ENCODE results near the gene SSX2IP. TPM values are rescaled to one million over a fixed set of nuclear protein-coding genes. Genes with fewer than 3 reads are reported as not detected.

SSX2IP gene
- total RNA-seq, 1 experiment from 2014 or later, result 28.0 TPM

GRCh38 chr1:84720221-84720780, 30.0 kb upstream of the SSX2IP start:
- no peaks in the 10 kb centered on the region for H4K20me1 ChIP-seq (ENCODE audit: low read length)
- CTCF ChIA-PET, result no interaction called here
- H3F3A ChIP-seq (ENCODE audit: low read length, unreplicated experiment), result no peaks in the 10 kb centered on the region
- no peaks in the 10 kb centered on the region for H3K9me2 ChIP-seq (replicated peaks; ENCODE audit: low read length)
- no peak overlapping the region for H3K4me2 ChIP-seq (ENCODE audit: low read length)
- TF ChIP-seq EZH2 (IDR thresholded peaks at IDR 0.05; ENCODE audit: low read length, unreplicated experiment) (no peak), CTCF (conservative IDR thresholded peaks at IDR 0.05; ENCODE audit: low read depth, low read length) (no peak), EZH2phosphoT487 (IDR thresholded peaks at IDR 0.05; ENCODE audit: borderline replicate concordance, low read length) (no peak)
- H3K9me3 ChIP-seq (ENCODE audit: low read length), result no peaks in the 10 kb centered on the region
- H2AFZ ChIP-seq (ENCODE audit: low read length), result no peak overlapping the region
- no peak overlapping the region for H3K27ac ChIP-seq (ENCODE audit: low read length)
- intact Hi-C loops (cut with micrococcal nuclease), result no loop called here
- no peaks in the 10 kb centered on the region for H3K79me2 ChIP-seq (ENCODE audit: low read length)
- H3K36me3 ChIP-seq (ENCODE audit: low read depth, low read length), result no peaks in the 10 kb centered on the region
- POLR2A ChIA-PET (ENCODE audit: unreplicated experiment), result no interaction called here
- H3K27me3 ChIP-seq (ENCODE audit: low read length), result no peaks in the 10 kb centered on the region
- ATAC-seq, result no peak
- H3K4me1 ChIP-seq (ENCODE audit: insufficient read depth, low read length), result no peaks in the 10 kb centered on the region
- no TSS peak for BruUV-seq (replicated peaks)
- no peak overlapping the region for H3K9ac ChIP-seq (ENCODE audit: low read length)
- H3K4me3 ChIP-seq (ENCODE audit: low read length), result no peak overlapping the region
- no peak for DNase-seq

DNA sequence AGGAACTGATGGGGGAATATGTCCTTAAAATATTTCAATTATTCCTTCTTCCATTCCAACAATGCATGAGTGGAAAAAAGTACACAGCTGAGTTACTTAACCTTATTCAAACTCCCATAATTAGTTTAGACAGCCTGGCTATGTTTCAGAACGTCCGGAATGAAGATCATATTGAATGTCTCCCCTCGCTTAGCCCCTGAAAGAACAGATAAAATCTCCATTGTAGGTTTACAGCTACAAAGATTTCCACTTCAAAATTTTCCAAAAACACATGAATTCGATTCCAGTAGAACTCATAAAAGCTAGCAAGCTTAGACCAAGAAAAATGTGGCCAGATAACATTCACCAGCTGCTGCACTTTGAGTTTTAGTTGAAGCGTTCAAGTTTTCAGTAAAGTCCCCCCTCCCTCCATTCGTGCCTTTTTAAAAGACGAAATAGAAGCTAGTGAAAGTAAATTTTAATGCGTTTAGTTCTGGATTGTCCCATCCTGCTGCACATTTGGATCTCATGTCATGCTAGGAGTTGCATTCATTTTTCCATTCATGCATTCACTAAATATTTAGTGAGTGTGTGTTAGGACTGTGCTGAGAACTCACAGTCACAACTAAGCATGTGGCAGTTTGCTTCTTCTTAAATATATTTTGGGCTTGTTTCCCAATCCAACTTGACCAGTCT, 29.4 kb upstream of the SSX2IP start:
- H3K4me3 ChIP-seq (ENCODE audit: low read length), result no peak overlapping the region
- DNase-seq (no peak), ATAC-seq (no peak)
- H3F3A ChIP-seq (ENCODE audit: low read length, unreplicated experiment), result no peaks in the 10 kb centered on the region
- no peak overlapping the region for H3K9ac ChIP-seq (ENCODE audit: low read length)
- H3K4me1 ChIP-seq (ENCODE audit: insufficient read depth, low read length), result no peaks in the 10 kb centered on the region
- no peak for TF ChIP-seq EZH2 (IDR thresholded peaks at IDR 0.05; ENCODE audit: low read length, unreplicated experiment)
- no peak for TF ChIP-seq EZH2phosphoT487 (IDR thresholded peaks at IDR 0.05; ENCODE audit: borderline replicate concordance, low read length)
- no peak for TF ChIP-seq CTCF (conservative IDR thresholded peaks at IDR 0.05; ENCODE audit: low read depth, low read length)
- CTCF ChIA-PET, result no interaction called here
- H3K36me3 ChIP-seq (ENCODE audit: low read depth, low read length), result no peaks in the 10 kb centered on the region
- intact Hi-C loops (cut with micrococcal nuclease), result no loop called here
- no peaks in the 10 kb centered on the region for H4K20me1 ChIP-seq (ENCODE audit: low read length)
- no peak overlapping the region for H3K4me2 ChIP-seq (ENCODE audit: low read length)
- H2AFZ ChIP-seq (ENCODE audit: low read length), result no peak overlapping the region
- H3K9me2 ChIP-seq (replicated peaks; ENCODE audit: low read length), result no peaks in the 10 kb centered on the region
- no peak overlapping the region for H3K27ac ChIP-seq (ENCODE audit: low read length)
- no peaks in the 10 kb centered on the region for H3K79me2 ChIP-seq (ENCODE audit: low read length)
- no peaks in the 10 kb centered on the region for H3K27me3 ChIP-seq (ENCODE audit: low read length)
- no TSS peak for BruUV-seq (replicated peaks)
- H3K9me3 ChIP-seq (ENCODE audit: low read length), result no peaks in the 10 kb centered on the region
- POLR2A ChIA-PET (ENCODE audit: unreplicated experiment), result no interaction called here

DNA sequence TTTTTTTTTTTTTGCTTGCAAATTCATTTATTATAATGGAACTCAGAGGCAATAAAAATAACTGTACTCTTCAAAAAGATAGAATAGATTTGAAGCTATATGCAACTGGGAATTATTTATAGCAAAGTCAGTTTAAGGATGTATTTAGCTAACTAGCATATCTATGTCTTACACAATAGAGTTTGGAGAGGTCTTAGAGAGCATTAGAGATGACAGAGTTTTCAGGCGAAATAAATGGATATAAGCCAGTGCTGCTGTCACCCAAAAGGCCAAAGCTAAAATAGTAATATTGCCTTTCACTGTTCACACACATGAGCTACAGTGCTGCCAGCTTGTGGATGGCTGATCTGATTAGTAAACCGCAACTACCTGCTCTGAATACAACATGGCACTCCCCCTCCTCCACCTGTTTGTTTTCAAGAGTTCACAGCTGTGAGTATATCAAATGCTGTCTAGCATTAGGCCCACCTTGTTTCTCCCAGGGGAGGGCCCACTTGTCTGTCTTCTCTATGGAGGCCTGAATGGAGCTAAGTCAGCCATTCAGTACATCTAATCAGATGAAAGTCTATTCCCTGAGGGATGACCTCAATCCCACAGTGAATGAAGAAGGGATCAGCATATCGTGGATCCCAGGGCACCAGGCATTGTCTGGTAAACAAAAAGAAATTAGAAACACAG, 25.2 kb upstream of the SSX2IP start:
- H3K9me2 ChIP-seq (replicated peaks; ENCODE audit: low read length), result 0 out of 2 replicates have a peak, but pooled peaks cover 4% of the 10 kb centered on the region
- no peak overlapping the region for H2AFZ ChIP-seq (ENCODE audit: low read length)
- TF ChIP-seq CTCF (conservative IDR thresholded peaks at IDR 0.05; ENCODE audit: low read depth, low read length) (no peak), EZH2phosphoT487 (IDR thresholded peaks at IDR 0.05; ENCODE audit: borderline replicate concordance, low read length) (no peak), EZH2 (IDR thresholded peaks at IDR 0.05; ENCODE audit: low read length, unreplicated experiment) (no peak)
- H3F3A ChIP-seq (ENCODE audit: low read length, unreplicated experiment), result no peaks in the 10 kb centered on the region
- H3K36me3 ChIP-seq (ENCODE audit: low read depth, low read length), result no peaks in the 10 kb centered on the region
- ATAC-seq (no peak), DNase-seq (no peak)
- H3K4me3 ChIP-seq (ENCODE audit: low read length), result no peak overlapping the region
- CTCF ChIA-PET, result no interaction called here
- POLR2A ChIA-PET (ENCODE audit: unreplicated experiment), result no interaction called here
- H3K27me3 ChIP-seq (ENCODE audit: low read length), result no peaks in the 10 kb centered on the region
- no peaks in the 10 kb centered on the region for H3K79me2 ChIP-seq (ENCODE audit: low read length)
- no TSS peak for BruUV-seq (replicated peaks)
- no peak overlapping the region for H3K27ac ChIP-seq (ENCODE audit: low read length)
- H3K9me3 ChIP-seq (ENCODE audit: low read length), result no peaks in the 10 kb centered on the region
- no peak overlapping the region for H3K9ac ChIP-seq (ENCODE audit: low read length)
- H3K4me2 ChIP-seq (ENCODE audit: low read length), result no peak overlapping the region
- no peaks in the 10 kb centered on the region for H4K20me1 ChIP-seq (ENCODE audit: low read length)
- H3K4me1 ChIP-seq (ENCODE audit: insufficient read depth, low read length), result peaks cover 12% of the 10 kb centered on the region
- intact Hi-C loops (cut with micrococcal nuclease), result no loop called here
